NOMO-1 treated with DMSO at 0.1 percent for 48 hours (cell line): ENCODE data around the gene PBX1.

Source experiments
- DNase-seq: peaks from one replicate; lab custom pipeline; 2025; ENCODE audit not compliant: unreplicated experiment; lab: John Stamatoyannopoulos, UW

The PBX1 gene

GRCh38 chr1:164716992-164717703, 158.2 kb downstream of the PBX1 start:
- peak; percentile 93 for DNase-seq

GRCh38 chr1:164718821-164719220, 159.8 kb downstream of the PBX1 start:
- DNase-seq, result no peak

- DNase-seq, result no peak
Measured at GRCh38 chr1:164719676-164720439, 160.9 kb downstream of the PBX1 start.

GRCh38 chr1:164720440-164721227, 161.7 kb downstream of the PBX1 start:
- peak; percentile 62 for DNase-seq

- DNase-seq, result no peak
Measured at GRCh38 chr1:164721228-164721496, 162.2 kb downstream of the PBX1 start.

GRCh38 chr1:164723296-164723798, 164.4 kb downstream of the PBX1 start:
- DNase-seq, result no peak

- DNase-seq, result no peak
Measured at GRCh38 chr1:164725401-164725800, 166.4 kb downstream of the PBX1 start.

GRCh38 chr1:164726235-164726634, 167.3 kb downstream of the PBX1 start:
- DNase-seq, result no peak

- peak; percentile 93 for DNase-seq
Measured at GRCh38 chr1:164728719-164729118, 169.7 kb downstream of the PBX1 start.

- peak; percentile 8 for DNase-seq
Measured at GRCh38 chr1:164731161-164731876, 172.3 kb downstream of the PBX1 start.

GRCh38 chr1:164733070-164733469, 174.1 kb downstream of the PBX1 start:
- no peak for DNase-seq

- no peak for DNase-seq
Measured at GRCh38 chr1:164733734-164734133, 174.8 kb downstream of the PBX1 start.

- DNase-seq, result no peak
Measured at GRCh38 chr1:164735315-164736052, 176.5 kb downstream of the PBX1 start.

GRCh38 chr1:164736137-164736536, 177.2 kb downstream of the PBX1 start:
- no peak for DNase-seq

- DNase-seq, result no peak
Measured at GRCh38 chr1:164739189-164739588, 180.2 kb downstream of the PBX1 start.

GRCh38 chr1:164740000-164740526, 181.1 kb downstream of the PBX1 start:
- DNase-seq, result no peak

GRCh38 chr1:164742745-164743144, 183.8 kb downstream of the PBX1 start:
- DNase-seq, result no peak

- DNase-seq, result no peak
Measured at GRCh38 chr1:164743976-164744375, 185.0 kb downstream of the PBX1 start.

- DNase-seq, result no peak
Measured at GRCh38 chr1:164745736-164746135, 186.8 kb downstream of the PBX1 start.

- DNase-seq, result no peak
Measured at GRCh38 chr1:164746632-164747031, 187.6 kb downstream of the PBX1 start.
